Measurements from ENCODE around the gene NPR3. TPM values are rescaled to one million over a fixed set of nuclear protein-coding genes. Genes with fewer than 3 reads are reported as not detected.

Gene NPR3
- total RNA-seq, 3 donors from 2014 or later: 1.9 to 44.2 (median 2.0) TPM

GRCh38 chr5:32808783-32809182, 97.7 kb downstream of the NPR3 start:
- TF ChIP-seq POLR2AphosphoS5 (IDR thresholded peaks at IDR 0.05) (no peak), POLR2A (IDR thresholded peaks at IDR 0.05) (no peak)
- TF ChIP-seq, protein P1, sequence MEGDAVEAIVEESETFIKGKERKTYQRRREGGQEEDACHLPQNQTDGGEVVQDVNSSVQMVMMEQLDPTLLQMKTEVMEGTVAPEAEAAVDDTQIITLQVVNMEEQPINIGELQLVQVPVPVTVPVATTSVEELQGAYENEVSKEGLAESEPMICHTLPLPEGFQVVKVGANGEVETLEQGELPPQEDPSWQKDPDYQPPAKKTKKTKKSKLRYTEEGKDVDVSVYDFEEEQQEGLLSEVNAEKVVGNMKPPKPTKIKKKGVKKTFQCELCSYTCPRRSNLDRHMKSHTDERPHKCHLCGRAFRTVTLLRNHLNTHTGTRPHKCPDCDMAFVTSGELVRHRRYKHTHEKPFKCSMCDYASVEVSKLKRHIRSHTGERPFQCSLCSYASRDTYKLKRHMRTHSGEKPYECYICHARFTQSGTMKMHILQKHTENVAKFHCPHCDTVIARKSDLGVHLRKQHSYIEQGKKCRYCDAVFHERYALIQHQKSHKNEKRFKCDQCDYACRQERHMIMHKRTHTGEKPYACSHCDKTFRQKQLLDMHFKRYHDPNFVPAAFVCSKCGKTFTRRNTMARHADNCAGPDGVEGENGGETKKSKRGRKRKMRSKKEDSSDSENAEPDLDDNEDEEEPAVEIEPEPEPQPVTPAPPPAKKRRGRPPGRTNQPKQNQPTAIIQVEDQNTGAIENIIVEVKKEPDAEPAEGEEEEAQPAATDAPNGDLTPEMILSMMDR (IDR thresholded peaks at IDR 0.05): no peak
- no peak overlapping the region for H3K27ac ChIP-seq
- no peaks in the 10 kb centered on the region for H3K4me1 ChIP-seq
- H3K4me3 ChIP-seq: no peak overlapping the region
- no peaks in the 10 kb centered on the region for H3K9me3 ChIP-seq
- H3K27me3 ChIP-seq: no peaks in the 10 kb centered on the region
- H3K36me3 ChIP-seq: no peaks in the 10 kb centered on the region
- intact Hi-C loops (cut with DNase I; ENCODE audit: low total_unique reads): no loop called here
- no peak for DNase-seq (ENCODE audit: low spot score in 2 of 2)

DNA sequence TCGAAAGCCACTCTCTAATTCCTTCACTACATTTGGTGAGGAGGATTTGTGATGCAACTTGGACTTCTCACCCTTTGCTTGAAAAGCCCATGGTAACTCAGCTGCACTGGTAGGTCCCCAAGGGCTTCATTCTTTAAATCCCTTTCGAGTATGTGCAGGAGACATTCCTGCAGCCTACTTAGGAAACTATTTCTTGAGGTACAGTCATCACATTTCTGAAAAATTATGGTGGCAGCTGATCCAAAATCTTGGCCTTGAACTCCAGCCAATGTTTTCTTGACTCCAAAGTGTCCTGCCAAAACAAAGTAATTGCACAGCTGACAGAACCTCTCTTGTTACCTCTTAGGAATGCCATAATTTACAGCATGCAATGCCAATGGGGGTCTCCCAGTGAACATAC, 99.7 kb downstream of the NPR3 start:
- intact Hi-C loops (cut with DNase I; ENCODE audit: low total_unique reads): no loop called here
- no peak overlapping the region for H3K4me3 ChIP-seq
- no peaks in the 10 kb centered on the region for H3K27me3 ChIP-seq
- no peaks in the 10 kb centered on the region for H3K9me3 ChIP-seq
- H3K36me3 ChIP-seq: no peaks in the 10 kb centered on the region
- TF ChIP-seq POLR2A (IDR thresholded peaks at IDR 0.05) (no peak), POLR2AphosphoS5 (IDR thresholded peaks at IDR 0.05) (no peak)
- TF ChIP-seq, protein P1 (IDR thresholded peaks at IDR 0.05): no peak
- no peak overlapping the region for H3K27ac ChIP-seq
- no peak for DNase-seq (ENCODE audit: low spot score in 2 of 2)
- H3K4me1 ChIP-seq: no peaks in the 10 kb centered on the region

DNA sequence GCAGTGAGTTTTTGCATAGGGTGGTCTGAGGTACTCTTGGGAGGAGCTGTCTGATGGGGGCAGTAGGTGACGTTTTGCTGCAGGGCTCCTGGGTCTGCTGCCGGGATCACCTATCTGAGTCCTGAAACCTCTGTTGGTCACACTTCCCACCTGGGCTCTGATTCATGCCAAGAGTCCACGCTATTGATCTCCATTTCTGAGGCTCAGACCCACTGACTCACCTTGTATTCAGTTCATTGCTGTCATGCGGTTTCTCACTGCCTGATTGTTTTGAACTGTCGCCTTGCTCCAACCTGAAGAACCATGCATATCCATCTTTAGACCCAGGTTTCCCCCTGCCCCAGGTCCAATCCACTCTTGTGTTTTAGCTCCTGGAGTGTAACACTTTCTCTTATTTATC, 101.3 kb downstream of the NPR3 start:
- Histone ChIP-seq H3K36me3 (no peaks in the 10 kb centered on the region), H3K4me1 (no peaks in the 10 kb centered on the region), H3K9me3 (no peaks in the 10 kb centered on the region), H3K4me3 (no peak overlapping the region), H3K27ac (no peak overlapping the region), H3K27me3 (no peaks in the 10 kb centered on the region)
- TF ChIP-seq POLR2AphosphoS5 (IDR thresholded peaks at IDR 0.05) (no peak), POLR2A (IDR thresholded peaks at IDR 0.05) (no peak)
- TF ChIP-seq, protein P1 (IDR thresholded peaks at IDR 0.05): no peak
- intact Hi-C loops (cut with DNase I; ENCODE audit: low total_unique reads): no loop called here
- DNase-seq (ENCODE audit: low spot score in 2 of 2): no peak

GRCh38 chr5:32814141-32814540, 103.0 kb downstream of the NPR3 start:
- Histone ChIP-seq H3K27me3 (no peaks in the 10 kb centered on the region), H3K4me3 (no peak overlapping the region), H3K4me1 (no peaks in the 10 kb centered on the region), H3K27ac (no peak overlapping the region), H3K36me3 (no peaks in the 10 kb centered on the region), H3K9me3 (no peaks in the 10 kb centered on the region)
- intact Hi-C loops (cut with DNase I; ENCODE audit: low total_unique reads): no loop called here
- TF ChIP-seq POLR2AphosphoS5 (IDR thresholded peaks at IDR 0.05) (no peak), POLR2A (IDR thresholded peaks at IDR 0.05) (no peak)
- TF ChIP-seq, protein P1 (IDR thresholded peaks at IDR 0.05): no peak
- DNase-seq (ENCODE audit: low spot score in 2 of 2): no peak

DNA sequence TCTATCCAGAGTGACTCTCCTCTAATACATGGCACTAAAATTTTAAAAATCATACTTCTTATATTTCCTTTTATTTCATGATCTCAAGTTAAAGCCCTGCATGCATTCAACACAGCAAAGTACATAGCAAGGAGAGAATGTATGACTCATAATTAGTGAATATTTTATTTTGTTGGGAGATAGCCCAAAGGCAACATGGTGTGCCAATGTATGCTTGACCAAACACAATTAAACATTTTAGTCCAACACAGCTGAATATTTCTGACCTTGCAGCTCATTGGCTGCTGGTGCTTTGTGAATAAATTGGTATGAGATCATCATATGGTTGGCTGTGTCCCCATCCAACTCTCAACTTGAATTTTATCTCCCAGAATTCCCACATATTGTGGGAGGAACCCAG, 103.5 kb downstream of the NPR3 start:
- TF ChIP-seq POLR2A (IDR thresholded peaks at IDR 0.05) (no peak), POLR2AphosphoS5 (IDR thresholded peaks at IDR 0.05) (no peak)
- TF ChIP-seq, protein P1 (IDR thresholded peaks at IDR 0.05): no peak

More for the DNA sequence above, 103.5 kb downstream of the NPR3 start:
- intact Hi-C loops (cut with DNase I; ENCODE audit: low total_unique reads): no loop called here
- Histone ChIP-seq H3K27me3 (no peaks in the 10 kb centered on the region), H3K4me3 (no peak overlapping the region), H3K9me3 (no peaks in the 10 kb centered on the region), H3K27ac (no peak overlapping the region), H3K36me3 (no peaks in the 10 kb centered on the region), H3K4me1 (no peaks in the 10 kb centered on the region)
- no peak for DNase-seq (ENCODE audit: low spot score in 2 of 2)

Measured in breast epithelium (tissue), 4 donors.